GM04503 (cell line): Measurements from ENCODE around the gene FBLN5.
"Not testable (repeated sequence)": the region's sequence is repeated elsewhere in the genome, so short reads cannot be mapped to it uniquely, and the experiment has no call there.

Experiments used
- DNase-seq: peaks from one replicate; pipeline ENCODE4 v3.0.0-alpha.2; 2012; ENCODE audit warnings: low read depth

Gene FBLN5

DNA sequence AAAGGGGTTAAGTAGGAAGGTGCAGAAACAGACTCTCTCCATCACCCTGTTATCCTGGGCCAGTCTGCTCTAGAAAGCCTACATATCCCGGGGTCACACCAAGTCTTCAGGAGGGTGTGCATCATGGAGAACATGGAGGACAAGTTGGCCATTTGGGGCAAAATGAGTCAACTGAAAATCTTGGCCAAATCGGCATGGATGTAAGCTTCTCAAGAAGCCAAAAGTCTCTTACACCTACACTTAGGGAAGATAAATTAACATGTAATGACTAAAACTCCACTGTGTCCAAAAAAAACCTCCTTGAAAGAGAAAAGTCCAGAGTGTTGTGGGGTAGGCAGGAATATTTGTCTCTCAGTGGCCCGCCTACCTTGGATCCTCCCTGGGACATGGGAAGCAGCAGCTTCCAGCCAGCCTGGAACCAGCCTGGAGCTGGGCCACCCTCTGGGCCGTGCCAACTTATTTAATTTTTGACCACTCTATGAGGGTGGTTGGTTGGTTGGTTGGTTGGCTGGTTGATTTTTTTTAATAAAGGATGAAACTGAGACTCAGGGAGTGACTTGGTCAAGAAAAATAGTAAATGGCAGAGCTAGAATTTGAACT lies 62.3 kb downstream of the FBLN5 start:
- DNase-seq = no peak

DNA sequence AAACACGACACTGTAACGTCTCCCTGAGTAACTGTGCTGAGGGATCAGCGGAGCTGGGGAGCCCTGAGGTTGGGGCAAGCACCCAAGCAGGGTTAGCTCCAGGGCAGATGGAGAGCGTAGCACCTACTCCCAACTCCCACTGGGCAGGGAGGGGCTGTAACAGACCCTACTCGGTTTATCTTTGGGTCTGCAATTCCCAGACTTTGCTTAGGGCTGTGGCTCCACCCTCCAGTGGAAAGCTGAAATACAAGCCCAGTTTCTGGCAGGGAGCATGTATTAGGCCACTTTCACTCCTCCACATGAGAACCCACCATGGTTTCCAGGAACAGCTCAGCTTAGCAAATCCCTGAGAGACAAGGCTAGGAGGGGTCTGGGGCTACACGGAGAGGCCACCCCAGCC lies 62.8 kb downstream of the FBLN5 start:
- no peak for DNase-seq

DNA sequence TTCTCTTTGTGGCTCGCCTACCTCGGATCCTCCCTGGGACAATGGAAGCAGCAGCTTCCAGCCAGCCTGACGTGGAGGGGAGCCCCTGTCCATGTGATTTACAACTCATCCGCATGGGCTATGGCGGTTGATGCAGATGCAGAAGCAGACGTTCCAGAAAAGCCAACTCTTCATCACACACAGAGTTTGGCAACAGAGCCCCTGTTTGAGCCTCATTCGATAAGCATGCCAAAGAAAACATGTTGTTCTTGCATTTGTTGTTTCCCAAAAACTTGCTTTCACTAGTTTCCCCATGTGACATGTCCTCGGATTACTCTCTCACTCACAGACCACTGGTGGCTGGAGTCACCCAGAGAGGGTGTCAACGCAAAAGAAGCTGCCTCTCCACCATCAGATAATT lies 63.7 kb downstream of the FBLN5 start:
- DNase-seq = no peak

DNA sequence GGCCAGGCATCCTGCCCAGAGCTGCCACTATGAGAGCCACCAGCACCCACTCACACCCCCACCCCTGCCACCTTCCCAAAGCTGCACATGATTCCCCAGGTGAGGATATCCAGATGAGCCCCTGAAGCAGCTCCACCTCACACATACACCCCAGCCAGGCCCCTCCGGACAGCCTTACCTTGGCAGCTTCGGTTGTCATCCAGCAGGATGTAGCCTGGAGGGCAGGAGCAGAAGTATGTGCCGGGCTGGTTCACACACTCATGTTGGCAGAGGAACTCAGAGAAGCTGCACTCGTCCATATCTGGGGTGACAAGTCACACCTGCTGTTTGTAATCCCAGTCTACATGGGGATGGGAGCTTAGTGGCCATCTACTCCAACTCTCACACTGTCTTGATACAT lies 64.7 kb downstream of the FBLN5 start:
- DNase-seq = no peak

DNA sequence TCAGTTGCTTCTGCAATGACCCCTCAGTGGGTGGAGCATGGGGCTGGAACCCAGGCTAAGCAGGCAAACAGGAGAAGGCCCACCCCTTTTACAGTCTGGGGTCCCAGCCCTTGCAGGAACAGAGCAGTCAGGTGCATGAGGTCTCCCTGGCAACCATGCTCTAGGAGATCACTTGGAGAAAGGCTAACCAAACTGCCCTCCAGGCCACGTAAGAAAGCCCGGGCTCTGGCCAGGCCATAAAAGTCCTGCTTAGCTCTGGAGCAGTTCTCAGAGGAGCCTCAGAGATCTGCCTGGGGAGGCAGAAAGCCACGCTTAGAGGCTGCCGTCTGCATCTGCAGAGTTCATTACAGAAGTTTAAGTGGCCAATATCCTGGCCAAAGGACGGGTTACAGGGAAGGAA lies 65.1 kb downstream of the FBLN5 start:
- no peak for DNase-seq

DNA sequence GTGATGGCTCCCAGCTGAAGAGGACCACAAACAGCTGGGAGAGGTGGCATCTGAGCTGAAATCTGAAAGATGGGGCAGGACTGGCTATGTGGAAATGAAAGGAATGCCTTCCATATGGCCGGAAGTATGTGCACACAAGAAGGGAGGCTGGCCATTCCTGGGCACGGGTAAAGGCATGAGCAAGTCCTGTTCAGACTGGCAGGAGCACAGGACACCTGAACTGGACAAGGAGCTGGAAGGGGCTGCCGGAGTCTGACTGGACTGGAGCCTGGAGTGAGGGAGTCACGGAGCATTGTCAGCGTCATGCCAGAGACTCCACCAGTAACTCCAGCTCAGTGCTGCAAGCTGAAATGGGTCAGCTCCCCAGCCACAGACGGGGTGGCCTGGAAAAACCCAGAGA lies 68.3 kb downstream of the FBLN5 start:
- no peak for DNase-seq

DNA sequence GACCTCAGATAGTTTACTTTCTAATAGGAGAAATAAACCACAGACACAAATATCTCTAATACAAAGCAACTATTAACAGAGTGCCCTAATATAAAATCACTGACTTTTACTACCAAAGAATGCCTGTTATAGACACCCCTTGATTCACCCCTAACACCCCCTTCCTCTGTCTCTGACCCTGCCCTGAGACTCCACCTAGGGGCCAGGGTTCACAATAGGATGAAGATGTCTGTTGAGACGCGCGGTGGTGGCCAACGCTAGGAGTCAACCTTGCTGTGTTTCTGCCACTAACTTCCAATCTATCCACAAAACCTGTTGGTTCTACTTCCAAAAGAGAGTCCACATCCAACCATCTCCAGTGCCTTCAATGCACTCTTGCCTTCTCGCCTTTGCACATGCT lies 69.2 kb downstream of the FBLN5 start:
- no peak for DNase-seq

DNA sequence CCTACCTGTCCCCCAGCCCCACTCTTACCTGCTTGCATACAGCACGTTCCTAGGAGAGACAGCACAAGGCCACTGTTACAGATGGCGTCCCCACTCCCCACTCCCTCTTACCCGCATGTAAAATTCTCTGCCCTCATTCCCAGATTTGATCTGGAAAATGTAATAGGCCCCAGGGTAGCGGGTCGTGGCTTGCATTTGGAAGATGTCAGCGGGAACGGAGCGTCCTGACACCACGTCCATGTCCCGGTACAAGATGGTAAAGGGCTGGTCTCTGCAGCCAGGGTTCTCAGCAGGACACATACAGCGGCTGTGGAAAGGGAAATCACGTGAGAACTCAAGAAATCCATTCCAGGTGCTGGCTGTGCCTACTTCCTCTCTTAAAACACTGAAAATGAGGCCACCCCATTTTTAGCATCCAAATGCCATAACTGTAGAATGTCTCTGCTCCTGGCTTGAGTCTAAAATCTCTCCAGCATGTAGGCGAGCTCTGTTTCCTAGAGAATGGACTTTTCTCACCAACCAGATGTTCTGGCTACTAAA lies 70.0 kb downstream of the FBLN5 start:
- DNase-seq = no peak

DNA sequence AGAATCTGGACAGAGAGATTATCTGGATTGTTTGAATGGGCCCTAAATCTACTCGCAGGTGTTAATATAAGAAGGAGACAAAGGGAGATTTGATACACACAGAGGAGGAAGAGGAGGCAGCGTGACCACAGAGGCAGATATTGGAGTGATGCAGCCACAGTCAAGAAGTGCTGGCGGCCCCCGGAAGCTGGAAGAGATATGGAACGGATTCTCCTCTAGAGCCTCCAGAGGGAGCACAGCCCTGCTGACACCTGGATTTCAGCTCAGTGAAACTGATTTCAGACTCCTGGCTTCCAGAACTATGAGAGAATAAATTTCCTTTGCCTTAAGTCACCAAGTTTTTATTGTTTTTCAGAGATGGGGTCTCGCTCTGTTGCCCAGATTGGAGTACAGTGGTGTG lies 71.0 kb downstream of the FBLN5 start:
- no peak for DNase-seq

DNA sequence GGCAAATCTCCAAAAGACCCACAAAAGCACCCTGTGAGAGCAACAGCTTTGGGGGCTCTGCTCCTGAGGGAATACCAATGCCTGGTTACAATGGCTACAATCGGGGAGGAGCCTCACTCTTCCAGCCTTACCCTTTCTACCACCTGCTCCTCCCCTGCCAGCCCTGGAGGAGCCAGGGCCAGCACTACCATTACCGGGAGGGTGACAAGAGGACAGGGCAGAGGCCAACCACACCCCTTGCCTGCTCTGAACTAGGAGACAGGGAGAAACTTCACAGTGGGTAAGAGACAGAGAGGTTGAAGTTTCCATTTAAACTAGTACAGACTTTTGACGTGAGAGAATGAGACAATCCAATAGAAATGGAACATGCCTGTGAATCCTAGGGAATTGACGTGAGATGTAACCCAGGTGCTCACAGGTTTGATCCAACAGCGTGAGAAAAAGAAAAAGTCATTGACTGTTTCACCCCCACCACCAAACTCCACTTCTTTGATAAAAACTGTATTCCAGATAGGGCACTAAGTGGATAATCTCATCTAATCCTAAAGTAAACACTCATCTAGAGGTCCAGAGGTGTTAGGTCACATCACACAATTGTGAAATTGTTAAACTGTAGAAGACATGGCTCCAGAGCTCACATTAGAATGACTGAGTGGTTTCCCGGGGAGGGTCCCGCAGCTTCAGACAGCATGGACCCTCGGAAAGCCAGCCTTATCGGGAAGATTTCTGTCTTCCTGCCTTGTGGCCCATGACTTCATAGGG lies 71.8 kb downstream of the FBLN5 start:
- no peak for DNase-seq

DNA sequence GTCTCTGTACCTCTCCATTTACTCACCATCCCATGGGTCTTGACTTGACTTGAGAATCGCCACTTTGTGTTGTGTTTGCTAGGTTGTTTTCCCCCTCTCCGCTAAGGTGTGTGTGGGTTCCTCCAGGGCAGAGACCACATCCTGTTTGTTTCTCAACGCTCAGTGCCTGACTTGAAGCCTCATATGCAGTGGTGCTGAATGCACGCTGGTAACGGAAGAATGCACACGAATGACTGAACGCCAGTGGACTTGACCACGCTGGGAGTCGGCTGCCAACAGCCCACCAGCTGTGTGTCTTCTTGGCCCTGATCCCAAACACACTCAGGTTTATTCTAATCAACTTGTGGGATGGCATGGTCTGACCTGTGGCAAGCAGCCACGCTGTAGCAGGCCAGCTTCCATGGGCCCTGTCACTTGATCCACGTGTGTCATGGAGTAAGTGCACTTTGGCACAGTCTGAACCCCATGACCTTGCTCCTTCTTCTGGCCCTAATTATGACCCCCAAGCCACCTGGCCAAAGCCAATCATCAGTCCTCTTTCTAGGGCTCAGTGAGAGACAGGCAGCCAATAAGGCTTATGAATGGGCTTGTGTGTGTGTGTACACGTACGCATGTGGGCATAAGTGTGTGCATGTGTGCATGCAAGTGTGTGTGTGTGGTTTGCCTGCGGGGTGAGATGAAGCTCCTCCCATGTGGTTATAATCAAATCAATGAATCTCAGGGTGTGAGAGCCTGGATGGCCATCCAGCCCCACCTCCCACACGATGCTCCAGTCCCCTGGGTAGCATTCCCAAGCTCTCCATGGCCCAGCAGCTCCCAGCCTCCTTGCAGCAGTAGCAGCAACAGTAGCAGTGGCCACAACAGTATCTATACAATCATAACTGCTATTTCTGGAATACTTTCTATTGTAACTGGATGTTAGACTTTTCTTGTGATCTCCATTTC lies 73.8 kb downstream of the FBLN5 start:
- no peak for DNase-seq

DNA sequence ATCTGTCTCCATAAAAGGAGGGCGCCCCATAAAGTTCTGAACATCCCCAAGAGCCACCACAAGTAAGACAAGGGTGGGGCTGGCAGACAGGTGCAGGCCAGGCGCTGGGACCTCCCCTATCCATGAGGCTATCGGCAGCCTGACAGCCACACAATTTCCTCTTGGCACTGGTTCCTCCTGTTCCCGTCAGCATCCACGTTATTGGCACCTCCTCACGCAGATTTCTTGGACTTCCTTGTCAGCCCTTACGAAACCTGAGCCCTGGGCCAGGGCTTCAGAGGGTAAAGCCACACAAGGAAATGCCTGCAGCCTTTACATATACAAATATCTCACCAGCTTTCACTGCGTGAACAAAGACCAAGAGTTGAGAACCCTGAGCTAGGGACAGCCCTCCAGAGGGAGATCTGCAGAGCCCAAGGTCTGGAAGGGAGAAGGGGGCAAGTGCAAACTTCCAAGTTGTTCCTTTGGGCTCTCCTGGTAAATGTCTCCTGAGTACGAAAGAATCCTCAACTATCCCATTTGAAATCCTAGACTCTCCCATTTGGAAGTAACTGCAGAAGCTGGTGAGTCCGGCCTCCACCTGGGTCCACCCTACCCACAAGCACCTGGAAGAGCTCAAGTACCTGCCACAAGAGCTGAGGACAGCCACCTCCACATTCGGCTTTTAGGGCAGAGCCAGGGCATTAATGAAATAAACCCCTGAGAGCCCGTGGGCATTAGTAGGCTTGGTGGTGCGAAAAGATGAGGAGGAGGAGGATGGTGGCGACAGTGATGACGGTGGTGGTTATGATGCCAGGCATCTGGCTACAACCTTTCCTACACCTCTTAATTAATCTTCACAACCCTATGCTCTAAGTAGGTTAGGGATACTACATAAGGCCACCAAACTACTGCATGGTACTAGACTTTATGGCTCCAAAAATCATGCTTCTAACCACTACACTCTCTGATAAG lies 74.7 kb downstream of the FBLN5 start:
- no peak for DNase-seq

DNA sequence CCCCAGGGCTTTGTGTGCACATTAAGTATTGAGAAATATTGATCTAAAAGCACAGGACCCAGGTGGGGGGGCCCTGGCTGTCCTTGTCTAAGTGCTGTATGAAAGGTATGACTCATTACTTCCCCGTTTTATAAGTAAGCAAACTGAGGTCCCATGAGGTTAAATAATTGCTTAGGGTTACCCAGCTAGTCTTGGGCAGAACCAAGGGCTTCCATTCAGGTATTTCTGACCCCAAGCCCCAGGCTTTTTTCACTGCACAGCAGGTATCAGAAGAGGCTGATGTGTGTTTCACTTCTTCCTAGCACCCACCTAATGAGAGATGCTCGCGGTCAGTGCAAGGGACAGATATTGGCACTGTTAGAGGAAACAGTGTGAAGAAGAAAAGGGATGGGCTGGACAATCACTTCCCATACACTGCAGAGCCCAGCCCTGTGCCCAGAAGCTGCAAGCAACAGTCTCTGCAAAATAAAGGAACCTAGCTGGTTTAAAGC lies 75.4 kb downstream of the FBLN5 start:
- DNase-seq = no peak

DNA sequence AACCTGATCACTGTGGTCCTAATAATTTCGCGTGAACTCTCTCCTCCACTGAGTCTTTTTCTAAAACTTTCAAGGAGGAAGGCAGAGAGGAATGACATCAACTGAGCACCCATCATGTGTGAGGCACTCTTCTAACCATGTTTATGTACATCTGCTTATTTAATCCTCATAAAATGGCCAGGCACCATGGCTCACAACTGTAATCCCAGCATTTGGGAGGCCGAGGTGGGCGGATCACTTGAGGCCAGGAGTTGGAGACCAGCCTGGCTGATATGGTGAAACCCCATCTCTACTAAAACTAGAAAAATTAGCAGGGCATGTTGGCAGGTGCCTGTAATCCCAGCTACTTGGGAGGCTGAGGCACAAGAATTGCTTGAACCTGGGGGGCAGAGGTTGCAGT lies 76.1 kb downstream of the FBLN5 start:
- DNase-seq = not testable (repeated sequence)

DNA sequence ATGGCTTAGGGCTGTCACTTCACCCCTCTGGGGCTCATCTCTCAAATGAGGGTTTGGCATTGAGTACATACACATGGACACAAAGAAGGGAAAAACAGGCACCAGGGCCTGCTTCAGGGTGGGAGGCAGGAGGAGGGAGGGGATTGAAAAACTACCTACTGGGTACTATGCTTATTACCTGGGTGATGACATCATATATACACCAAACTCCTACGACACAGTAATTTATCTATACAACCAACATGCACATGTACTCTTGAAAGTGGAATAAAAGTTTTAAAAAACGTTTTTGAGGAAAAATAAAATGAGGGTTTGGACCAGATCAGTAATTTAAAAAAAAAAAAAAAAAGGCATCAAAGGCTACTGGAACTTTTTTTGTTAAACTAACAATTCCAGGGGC lies 76.6 kb downstream of the FBLN5 start:
- no peak for DNase-seq

DNA sequence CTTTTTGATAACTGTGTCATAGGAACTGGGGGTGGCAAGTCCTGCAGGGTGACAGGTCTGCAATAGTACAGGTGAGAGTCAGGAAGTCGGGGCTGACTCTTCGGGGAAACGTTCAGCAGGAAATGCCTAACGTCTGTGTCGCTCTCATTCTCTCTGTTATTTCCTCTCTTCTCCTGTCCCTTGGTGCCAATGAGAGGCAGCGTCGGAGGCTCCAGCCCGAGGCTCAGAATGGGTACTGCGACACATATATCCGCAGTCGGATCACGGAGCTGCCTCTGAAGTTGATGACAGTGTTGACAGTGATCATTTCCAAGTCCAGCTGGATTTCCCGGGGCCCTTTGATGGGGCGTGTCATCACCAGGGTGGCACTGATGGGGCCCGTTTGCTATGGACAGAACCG lies 77.5 kb downstream of the FBLN5 start:
- no peak for DNase-seq

DNA sequence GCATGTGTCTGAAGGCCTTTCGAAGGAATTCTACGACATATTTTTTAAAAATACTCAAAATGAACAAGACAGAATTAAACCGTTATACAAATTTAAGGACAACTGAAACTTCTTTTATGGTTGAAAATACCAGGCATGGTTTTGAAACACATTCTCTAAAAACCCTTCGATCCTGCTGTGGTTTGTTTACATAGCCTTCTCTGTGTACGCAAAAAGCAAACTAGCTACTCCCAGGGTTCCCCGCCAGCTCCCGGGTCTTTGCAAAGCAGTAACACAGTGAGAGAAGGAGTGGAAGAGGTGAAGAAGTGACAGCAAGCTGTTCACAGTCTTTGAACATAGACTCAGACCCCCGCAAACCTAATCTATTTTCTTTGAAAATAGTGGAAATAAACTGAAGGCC lies 77.9 kb downstream of the FBLN5 start:
- DNase-seq = no peak

DNA sequence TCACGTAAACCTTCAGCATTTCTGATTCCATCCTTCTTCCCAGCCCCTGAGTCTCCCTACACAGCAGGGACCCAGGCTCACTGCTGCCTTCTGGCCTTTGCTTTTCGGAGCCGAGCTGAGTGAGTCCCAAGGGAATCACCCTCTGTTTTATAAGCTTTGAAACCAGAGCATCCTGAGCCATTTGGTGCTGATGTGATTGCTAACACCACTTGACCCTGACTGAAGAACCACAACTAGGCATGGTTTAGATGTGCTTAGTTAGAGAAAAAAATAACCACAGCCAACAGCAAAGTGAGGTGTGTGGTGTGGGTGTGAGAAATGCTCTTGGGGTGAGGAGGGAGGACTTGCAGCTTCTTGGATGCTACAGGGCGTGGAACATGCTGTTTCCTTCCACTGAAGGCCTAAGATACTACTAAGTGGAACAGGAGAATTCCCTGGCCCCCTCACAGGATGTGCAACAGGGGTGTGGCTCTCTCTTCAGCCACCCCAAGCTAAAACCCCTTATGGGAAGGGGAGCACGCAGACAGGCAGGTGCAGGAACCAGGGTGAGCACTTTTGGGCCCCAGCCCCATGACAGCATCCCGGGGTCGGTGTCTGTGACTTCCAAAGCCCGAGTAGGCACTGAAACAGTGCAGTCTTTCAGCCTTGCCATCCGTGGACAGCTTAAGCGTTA lies 80.0 kb downstream of the FBLN5 start, which contains the start of gene TC2N:
Gene TC2N (minus strand): TSS at position 221 of the 673 bp plus-strand sequence. CDS start 53,767 bp downstream, outside the sequence.
- DNase-seq = no peak

DNA sequence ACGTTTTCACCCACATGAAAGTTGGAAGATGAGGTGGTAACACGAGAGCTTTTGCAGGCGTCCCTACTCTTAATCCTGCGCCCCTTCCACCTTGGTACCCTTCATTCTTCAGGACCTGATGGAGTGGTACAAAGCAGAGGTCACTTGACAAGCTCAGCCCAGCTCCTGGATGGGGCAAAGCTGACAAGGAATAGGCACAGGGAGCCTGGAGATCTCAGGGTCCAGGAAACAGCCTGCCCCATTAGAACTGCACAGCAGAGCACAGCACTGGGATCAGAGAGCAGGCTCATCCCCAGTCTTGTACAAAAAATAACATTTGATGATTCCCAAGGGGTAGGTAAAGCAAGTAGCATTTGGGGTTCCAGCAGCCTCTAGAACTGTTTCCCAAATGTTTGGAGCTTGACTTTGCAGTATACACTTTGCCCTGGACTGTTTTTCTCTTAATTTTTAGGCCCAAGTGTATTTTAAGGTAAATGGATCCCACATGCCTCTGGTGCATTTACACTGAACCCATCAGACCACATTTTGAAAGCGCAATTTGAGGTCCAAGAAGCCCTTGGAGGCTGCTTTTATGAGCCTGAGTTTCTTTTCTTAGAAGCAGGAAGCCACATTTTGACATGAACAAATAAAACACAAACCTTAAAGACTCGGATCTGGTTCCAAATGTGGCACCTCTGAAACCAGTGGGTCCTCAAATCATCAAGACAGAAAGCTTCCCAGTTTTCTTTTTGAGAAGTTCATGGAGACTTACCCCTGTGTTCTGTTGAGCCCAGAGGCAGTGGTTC lies 80.8 kb downstream of the FBLN5 start:
- no peak for DNase-seq

DNA sequence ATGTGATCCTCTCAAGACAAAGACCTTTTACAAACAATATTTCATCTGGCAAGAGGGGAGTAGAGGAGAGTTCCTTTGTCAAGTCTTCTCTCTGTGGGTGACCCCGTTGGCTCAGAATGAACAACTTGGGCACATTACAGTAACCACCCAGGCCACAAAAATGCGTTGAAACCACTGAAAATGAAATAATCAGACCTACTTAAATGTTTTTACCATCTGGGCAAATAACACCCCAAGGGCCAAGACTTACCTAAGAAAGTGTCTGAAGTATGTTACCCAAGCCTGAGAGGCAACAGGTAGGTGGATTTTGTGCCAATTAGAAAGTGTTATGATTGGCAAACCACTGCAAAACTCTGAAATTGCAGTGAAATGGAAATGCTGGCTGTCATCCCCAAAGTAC lies 81.4 kb downstream of the FBLN5 start:
- no peak for DNase-seq
